Limb (tissue), 2 donors: ENCODE measurements around the gene SLC40A1.

Source experiments
- DNase-seq, 2 donors: peaks; one replicate each; pipeline ENCODE4 v3.0.0-alpha.2; 2016; ENCODE audit errors: extremely low spot score in 2 of 2

The SLC40A1 gene

GRCh38 chr2:189570570-189571031 lies 10.0 kb downstream of the SLC40A1 start:
- no peak for DNase-seq

GRCh38 chr2:189569295-189569910 lies 11.2 kb downstream of the SLC40A1 start:
- DNase-seq: no peak

- no peak for DNase-seq
Measured at GRCh38 chr2:189566046-189566445, 14.5 kb downstream of the SLC40A1 start.

- DNase-seq: peak in 1 of 2 donors; percentile 47
Measured at GRCh38 chr2:189561371-189562038, 19.1 kb downstream of the SLC40A1 start.

GRCh38 chr2:189560273-189560586 lies 20.4 kb downstream of the SLC40A1 start:
- no peak for DNase-seq

GRCh38 chr2:189559579-189560272 lies 20.9 kb downstream of the SLC40A1 start:
- DNase-seq: no peak

GRCh38 chr2:189558516-189559272 lies 21.9 kb downstream of the SLC40A1 start:
- no peak for DNase-seq

- DNase-seq: no peak
Measured at GRCh38 chr2:189557373-189557772, 23.2 kb downstream of the SLC40A1 start.

GRCh38 chr2:189556526-189556925 lies 24.1 kb downstream of the SLC40A1 start:
- DNase-seq: no peak

- no peak for DNase-seq
Measured at GRCh38 chr2:189555232-189555631, 25.4 kb downstream of the SLC40A1 start.

GRCh38 chr2:189553504-189554088 lies 27.0 kb downstream of the SLC40A1 start:
- no peak for DNase-seq

GRCh38 chr2:189552991-189553404 lies 27.6 kb downstream of the SLC40A1 start:
- DNase-seq: no peak

- no peak for DNase-seq
Measured at GRCh38 chr2:189552334-189552990, 28.1 kb downstream of the SLC40A1 start.

GRCh38 chr2:189551808-189552207 lies 28.8 kb downstream of the SLC40A1 start:
- DNase-seq: no peak

GRCh38 chr2:189549449-189549832 lies 31.1 kb downstream of the SLC40A1 start:
- peak; percentile 36 to 72 for DNase-seq

- DNase-seq: no peak
Measured at GRCh38 chr2:189548666-189549448, 31.7 kb downstream of the SLC40A1 start.

GRCh38 chr2:189545418-189545817 lies 35.2 kb downstream of the SLC40A1 start:
- DNase-seq: no peak

GRCh38 chr2:189544318-189545042 lies 36.1 kb downstream of the SLC40A1 start:
- peak in 1 of 2 donors; percentile 67 for DNase-seq

GRCh38 chr2:189543367-189543766 lies 37.2 kb downstream of the SLC40A1 start:
- no peak for DNase-seq
